PFSK-1 (cell line): ENCODE results near the gene CACNA1F.

Experiments used
- POLR2AphosphoS5 ChIP-seq: IDR thresholded peaks from 2 replicates; pipeline ENCODE4 v1.6.1; 2012; ENCODE audit warnings: low read depth, mild to moderate bottlenecking, control low read depth, low read length, moderate library complexity
- TF ChIP-seq, protein P1 (sequence below), 2 experiments: IDR thresholded peaks; 2 replicates each; pipeline versions ENCODE4 v1.6.1 to v1.8.0; 2011 to 2012; ENCODE audit warnings: low read depth in 2 of 2, low read length in 2 of 2, control low read depth in 1 of 2, inconsistent platforms in 1 of 2, mild to moderate bottlenecking in 1 of 2, moderate library complexity in 1 of 2; ENCODE audit not compliant: insufficient read depth in 1 of 2

- TF ChIP-seq, protein P1, sequence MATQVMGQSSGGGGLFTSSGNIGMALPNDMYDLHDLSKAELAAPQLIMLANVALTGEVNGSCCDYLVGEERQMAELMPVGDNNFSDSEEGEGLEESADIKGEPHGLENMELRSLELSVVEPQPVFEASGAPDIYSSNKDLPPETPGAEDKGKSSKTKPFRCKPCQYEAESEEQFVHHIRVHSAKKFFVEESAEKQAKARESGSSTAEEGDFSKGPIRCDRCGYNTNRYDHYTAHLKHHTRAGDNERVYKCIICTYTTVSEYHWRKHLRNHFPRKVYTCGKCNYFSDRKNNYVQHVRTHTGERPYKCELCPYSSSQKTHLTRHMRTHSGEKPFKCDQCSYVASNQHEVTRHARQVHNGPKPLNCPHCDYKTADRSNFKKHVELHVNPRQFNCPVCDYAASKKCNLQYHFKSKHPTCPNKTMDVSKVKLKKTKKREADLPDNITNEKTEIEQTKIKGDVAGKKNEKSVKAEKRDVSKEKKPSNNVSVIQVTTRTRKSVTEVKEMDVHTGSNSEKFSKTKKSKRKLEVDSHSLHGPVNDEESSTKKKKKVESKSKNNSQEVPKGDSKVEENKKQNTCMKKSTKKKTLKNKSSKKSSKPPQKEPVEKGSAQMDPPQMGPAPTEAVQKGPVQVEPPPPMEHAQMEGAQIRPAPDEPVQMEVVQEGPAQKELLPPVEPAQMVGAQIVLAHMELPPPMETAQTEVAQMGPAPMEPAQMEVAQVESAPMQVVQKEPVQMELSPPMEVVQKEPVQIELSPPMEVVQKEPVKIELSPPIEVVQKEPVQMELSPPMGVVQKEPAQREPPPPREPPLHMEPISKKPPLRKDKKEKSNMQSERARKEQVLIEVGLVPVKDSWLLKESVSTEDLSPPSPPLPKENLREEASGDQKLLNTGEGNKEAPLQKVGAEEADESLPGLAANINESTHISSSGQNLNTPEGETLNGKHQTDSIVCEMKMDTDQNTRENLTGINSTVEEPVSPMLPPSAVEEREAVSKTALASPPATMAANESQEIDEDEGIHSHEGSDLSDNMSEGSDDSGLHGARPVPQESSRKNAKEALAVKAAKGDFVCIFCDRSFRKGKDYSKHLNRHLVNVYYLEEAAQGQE (IDR thresholded peaks at IDR 0.05; ENCODE audit: insufficient read depth in 1 of 2, low read depth in 2 of 2, low read length in 2 of 2), result no peak
- no peak for TF ChIP-seq POLR2AphosphoS5
These were observed 49.5 kb upstream of the CACNA1F start for GRCh38 chrX:49282647-49283011.
